NOMO-1 (cell line): ENCODE data around the gene COX19.

Experiments
- DNase-seq, 2 experiments: peaks; one replicate each; lab custom pipeline; 2025; ENCODE audit not compliant: unreplicated experiment in 2 of 2; lab: John Stamatoyannopoulos, UW

The COX19 gene

GRCh38 chr7:918118-918425 is 57.3 kb downstream of the COX19 start:
- DNase-seq: no peak

GRCh38 chr7:917255-918117 is 57.9 kb downstream of the COX19 start:
- no peak for DNase-seq

GRCh38 chr7:916291-916941 is 58.9 kb downstream of the COX19 start:
- DNase-seq: no peak
